Measurements from ENCODE around the gene DERL2.

DNA sequence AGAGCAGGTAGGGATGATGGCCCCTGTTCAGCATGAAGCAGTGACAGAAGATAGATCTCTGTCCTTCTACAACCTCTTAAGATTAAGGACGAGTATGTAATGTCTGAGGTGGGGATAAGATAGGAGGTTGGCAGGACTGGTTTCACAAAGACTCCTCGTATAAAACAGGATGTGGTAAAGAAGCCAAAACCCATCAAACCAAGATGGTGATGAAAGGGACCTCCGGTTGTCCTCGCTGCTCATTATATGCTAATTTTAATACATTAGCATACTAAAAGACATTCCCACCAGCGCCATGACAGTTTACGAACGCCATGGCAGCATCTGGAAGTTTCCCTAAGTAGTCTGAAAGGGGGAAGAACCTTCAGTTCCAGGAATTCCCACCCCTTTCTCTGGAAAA is 27.6 kb upstream of the DERL2 start:
- TF ChIP-seq, protein P1, sequence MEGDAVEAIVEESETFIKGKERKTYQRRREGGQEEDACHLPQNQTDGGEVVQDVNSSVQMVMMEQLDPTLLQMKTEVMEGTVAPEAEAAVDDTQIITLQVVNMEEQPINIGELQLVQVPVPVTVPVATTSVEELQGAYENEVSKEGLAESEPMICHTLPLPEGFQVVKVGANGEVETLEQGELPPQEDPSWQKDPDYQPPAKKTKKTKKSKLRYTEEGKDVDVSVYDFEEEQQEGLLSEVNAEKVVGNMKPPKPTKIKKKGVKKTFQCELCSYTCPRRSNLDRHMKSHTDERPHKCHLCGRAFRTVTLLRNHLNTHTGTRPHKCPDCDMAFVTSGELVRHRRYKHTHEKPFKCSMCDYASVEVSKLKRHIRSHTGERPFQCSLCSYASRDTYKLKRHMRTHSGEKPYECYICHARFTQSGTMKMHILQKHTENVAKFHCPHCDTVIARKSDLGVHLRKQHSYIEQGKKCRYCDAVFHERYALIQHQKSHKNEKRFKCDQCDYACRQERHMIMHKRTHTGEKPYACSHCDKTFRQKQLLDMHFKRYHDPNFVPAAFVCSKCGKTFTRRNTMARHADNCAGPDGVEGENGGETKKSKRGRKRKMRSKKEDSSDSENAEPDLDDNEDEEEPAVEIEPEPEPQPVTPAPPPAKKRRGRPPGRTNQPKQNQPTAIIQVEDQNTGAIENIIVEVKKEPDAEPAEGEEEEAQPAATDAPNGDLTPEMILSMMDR (IDR thresholded peaks at IDR 0.05) = no peak
- no peak for TF ChIP-seq POLR2A (IDR thresholded peaks at IDR 0.05)
